ENCODE results near the gene FHAD1. TPM values are rescaled to one million over a fixed set of nuclear protein-coding genes. Genes with fewer than 3 reads are reported as not detected.

FHAD1 gene
- total and polyA plus RNA-seq, 9 of the 15 experiments (the other 6 are each of a cell fraction or from before 2014, with no cell fraction given): 0.32 to 2.1 (median 1.5) TPM; not detected in 1

DNA sequence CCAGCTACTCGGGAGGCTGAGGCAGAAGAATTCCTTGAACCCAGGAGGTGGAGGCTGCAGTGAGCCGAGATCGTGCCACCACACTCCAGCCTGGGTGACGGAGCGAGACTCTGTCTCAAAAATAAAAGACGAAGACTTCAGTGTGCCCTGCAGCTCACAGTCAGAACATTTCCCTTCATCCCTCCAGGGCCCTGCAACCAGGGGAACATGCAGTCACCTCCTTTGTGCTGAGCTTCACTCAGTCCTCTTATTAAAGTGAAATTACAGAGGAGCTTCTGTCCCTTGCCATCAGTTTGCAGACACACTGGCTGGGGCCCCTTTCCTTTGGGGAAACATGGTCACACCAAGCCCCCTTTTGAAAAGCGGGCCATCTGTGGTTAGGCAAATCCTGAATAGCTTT, 24.2 kb downstream of the FHAD1 start:
- Histone ChIP-seq H3K4me1 (replicated peaks in 1 of 2; ENCODE audit: control insufficient read depth in 2 of 2, insufficient read depth in 2 of 2, low read length in 2 of 2) (peaks cover 0 to 3% of the 10 kb centered on the region in 2 experiments; a peak in 3 of 5 replicates), H3K4me2 (ENCODE audit: insufficient read depth, low read length) (no peak overlapping the region), H3K79me2 (ENCODE audit: control insufficient read depth, insufficient read depth, low read length) (no peaks in the 10 kb centered on the region), H3K9ac (ENCODE audit: insufficient read depth in 1 of 2, low read depth in 2 of 2, low read length in 2 of 2) (no peak overlapping the region), H3K9me1 (ENCODE audit: control insufficient read depth, insufficient read depth, low read length) (no peaks in the 10 kb centered on the region), H4K20me1 (replicated peaks; ENCODE audit: control insufficient read depth, insufficient read depth, low read length) (no peaks in the 10 kb centered on the region), H3K9me3 (replicated peaks; ENCODE audit: control insufficient read depth, insufficient read depth, low read depth, low read length) (no peaks in the 10 kb centered on the region), H3K27me3 (ENCODE audit: control insufficient read depth in 2 of 2, insufficient read depth in 2 of 2, low read length in 2 of 2) (peaks cover 17 to 25% of the 10 kb centered on the region in 2 experiments), H2AFZ (ENCODE audit: low read depth, low read length) (no peak overlapping the region), H3K27ac (ENCODE audit: extremely low read depth, low read depth, low read length) (no peak overlapping the region), H3K4me3 (no peak overlapping the region), H3K36me3 (ENCODE audit: control insufficient read depth, insufficient read depth, low read length) (no peaks in the 10 kb centered on the region)
- intact Hi-C loops (cut with micrococcal nuclease) (no loop called here), in situ Hi-C loops (cut with MboI) (loop anchor here (10.0 kb wide), 1 partner anchor 146 kb away; no protein-coding TSS in a partner anchor)
- ChIA-PET POLR2A (interaction anchor here (0.5 to 0.6 kb wide), 2 partner anchors 70 to 176 kb away, joined by 3 read pairs; no protein-coding TSS in a partner anchor), CTCF (ENCODE audit: low intra/inter-chr PET ratio) (interaction anchor here (0.7 to 3.9 kb wide), 2 partner anchors 119 to 142 kb away, joined by 3 to 39 read pairs; no protein-coding TSS in a partner anchor)
- ATAC-seq: no peak
- DNase-seq (ENCODE audit: extremely low read depth in 1 of 4, low spot score in 3 of 4): no peak
- no TSS peak for BruUV-seq (replicated peaks)
- FAIRE-seq: no peak
- WGBS (ENCODE audit: insufficient coverage, low coverage, missing lambda C conversion rate): 4% methylated on average over 7 of the region's 7 CpGs
- TF ChIP-seq ZNF23 (CRISPR knock-in tag; IDR thresholded peaks at IDR 0.05) (no peak), ZNF347 (CRISPR knock-in tag; IDR thresholded peaks at IDR 0.05; ENCODE audit: low read depth) (no peak), CREB1 (IDR thresholded peaks at IDR 0.05) (no peak), CREB1 (CRISPR knock-in tag; IDR thresholded peaks at IDR 0.05) (no peak), POLR2AphosphoS2 (IDR thresholded peaks at IDR 0.05; ENCODE audit: low read length) (no peak), KDM1A (IDR thresholded peaks at IDR 0.05) (no peak), ZC3H4 (CRISPR knock-in tag; IDR thresholded peaks at IDR 0.05; ENCODE audit: borderline replicate concordance) (no peak), CEBPB (tag; IDR thresholded peaks at IDR 0.05) (no peak), STAT6 (CRISPR knock-in tag; IDR thresholded peaks at IDR 0.05) (no peak), FOXP4 (CRISPR knock-in tag; IDR thresholded peaks at IDR 0.05; ENCODE audit: borderline replicate concordance) (no peak), HMG20B (CRISPR knock-in tag; IDR thresholded peaks at IDR 0.05) (no peak)
- TF ChIP-seq, protein P1, sequence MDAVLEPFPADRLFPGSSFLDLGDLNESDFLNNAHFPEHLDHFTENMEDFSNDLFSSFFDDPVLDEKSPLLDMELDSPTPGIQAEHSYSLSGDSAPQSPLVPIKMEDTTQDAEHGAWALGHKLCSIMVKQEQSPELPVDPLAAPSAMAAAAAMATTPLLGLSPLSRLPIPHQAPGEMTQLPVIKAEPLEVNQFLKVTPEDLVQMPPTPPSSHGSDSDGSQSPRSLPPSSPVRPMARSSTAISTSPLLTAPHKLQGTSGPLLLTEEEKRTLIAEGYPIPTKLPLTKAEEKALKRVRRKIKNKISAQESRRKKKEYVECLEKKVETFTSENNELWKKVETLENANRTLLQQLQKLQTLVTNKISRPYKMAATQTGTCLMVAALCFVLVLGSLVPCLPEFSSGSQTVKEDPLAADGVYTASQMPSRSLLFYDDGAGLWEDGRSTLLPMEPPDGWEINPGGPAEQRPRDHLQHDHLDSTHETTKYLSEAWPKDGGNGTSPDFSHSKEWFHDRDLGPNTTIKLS (IDR thresholded peaks at IDR 0.05; ENCODE audit: borderline replicate concordance, low read depth): no peak

All from K562 (cell line).